Endothelial cell of umbilical vein (primary cell): ENCODE results near the gene SLC7A7. TPM values are rescaled to one million over a fixed set of nuclear protein-coding genes. Genes with fewer than 3 reads are reported as not detected.

Experiments
- BruUV-seq: library from RNA; stranded (reverse); fragments of 400-500 nt; replicated peaks from 2 replicates; lab custom pipeline; 2021; lab: Mats Ljungman, UMichigan
- CTCF ChIA-PET: fragments of 300-600, 350-600 bp; sonication (Branson Sonifier 250); formaldehyde crosslinking; loops from one replicate; lab custom pipeline; 2021; ENCODE audit warnings: antibody characterized with exemption, inconsistent platforms; lab: Charles Lee
- POLR2A ChIA-PET: fragments of 300-600, 350-600 bp; sonication (Branson Sonifier 250); formaldehyde crosslinking; loops from one replicate; lab custom pipeline; 2021; ENCODE audit warnings: antibody characterized with exemption, inconsistent platforms; lab: Charles Lee
- DNase-seq: peaks from one replicate; pipeline ENCODE4 v3.0.0-alpha.2; 2011; ENCODE audit warnings: low read depth, low spot score
- FAIRE-seq: peaks from 2 replicates; lab custom pipeline; 2011; peaks lifted over from hg19 to GRCh38; lab: Jason Lieb, UNC
- H2AFZ ChIP-seq: 2 replicates; pipeline ENCODE4 v1.6.0; 2012; ENCODE audit warnings: low read depth, low read length, control low read depth, inconsistent platforms
- H3K27ac ChIP-seq: 2 replicates; pipeline ENCODE4 v1.5.1; 2011; ENCODE audit warnings: low read depth, mild to moderate bottlenecking, control low read depth, low read length, moderate library complexity; ENCODE audit not compliant: insufficient read depth
- H3K27me3 ChIP-seq, 2 experiments: 2 replicates each; pipeline versions ENCODE4 v1.6.0 to v1.6.1; 2011; ENCODE audit warnings: low read length in 2 of 2, mixed read lengths in 1 of 2; ENCODE audit not compliant: control insufficient read depth in 2 of 2, insufficient read depth in 2 of 2
- H3K36me3 ChIP-seq, 2 experiments: 2 replicates in 1 of 2; 3 replicates in 1 of 2; pipeline ENCODE4 v1.5.1; 2011; ENCODE audit warnings: low read length in 2 of 2, mild to moderate bottlenecking in 1 of 2, moderate library complexity in 1 of 2; ENCODE audit not compliant: control insufficient read depth in 2 of 2, insufficient read depth in 2 of 2; ENCODE audit errors: extremely low read depth in 1 of 2
- H3K4me1 ChIP-seq: 3 replicates; pipeline ENCODE4 v1.5.1; 2011; ENCODE audit warnings: mild to moderate bottlenecking, low read length; ENCODE audit not compliant: control insufficient read depth, insufficient read depth; ENCODE audit errors: extremely low read depth
- H3K4me2 ChIP-seq: 2 replicates; pipeline ENCODE4 v1.6.1; 2011; ENCODE audit warnings: low read length, control low read depth, mixed read lengths; ENCODE audit not compliant: insufficient read depth
- H3K4me3 ChIP-seq, 3 experiments: fragments of 200-600 bp in 1 of 3; sonication (generic), shearing (Covaris generic) in 1 of 3; replicated peaks in 1 of 3; 2 replicates each; pipeline ENCODE4 v1.5.1; 2011 to 2016; ENCODE audit warnings: control low read depth in 3 of 3, low read length in 3 of 3, mild to moderate bottlenecking in 2 of 3, inconsistent platforms in 1 of 3, low read depth in 1 of 3, moderate library complexity in 1 of 3; ENCODE audit not compliant: insufficient read depth in 1 of 3
- H3K79me2 ChIP-seq: 2 replicates; pipeline ENCODE4 v1.6.0; 2012; ENCODE audit warnings: low read length, inconsistent platforms; ENCODE audit not compliant: control insufficient read depth, insufficient read depth
- H3K9ac ChIP-seq: replicated peaks from 2 replicates; pipeline ENCODE3; 2011; ENCODE audit warnings: low read length, control low read depth; ENCODE audit not compliant: insufficient read depth; ENCODE audit errors: extremely low read depth
- H3K9me1 ChIP-seq: replicated peaks from 3 replicates; pipeline ENCODE4 v1.6.0; 2011; ENCODE audit warnings: mild to moderate bottlenecking, low read length; ENCODE audit not compliant: control insufficient read depth, insufficient read depth; ENCODE audit errors: extremely low read depth
- H3K9me3 ChIP-seq: replicated peaks from 2 replicates; pipeline ENCODE4 v1.5.1; 2012; ENCODE audit warnings: low read length, inconsistent platforms; ENCODE audit not compliant: control insufficient read depth, insufficient read depth
- H4K20me1 ChIP-seq: replicated peaks from 2 replicates; pipeline ENCODE3; 2011; ENCODE audit warnings: mild to moderate bottlenecking, low read length; ENCODE audit not compliant: control insufficient read depth, insufficient read depth; ENCODE audit errors: extremely low read depth
- CTCF ChIP-seq, 2 donors: IDR thresholded peaks; 1 replicate in 1 of 2; 2 replicates in 1 of 2; pipeline ENCODE4 v1.5.1; 2011; ENCODE audit warnings: low read length in 2 of 2, mild to moderate bottlenecking in 2 of 2, moderate library complexity in 2 of 2, control low read depth in 1 of 2, inconsistent platforms in 1 of 2, low read depth in 1 of 2; ENCODE audit not compliant: insufficient read depth in 1 of 2; ENCODE audit errors: extremely low read depth in 1 of 2
- EZH2 ChIP-seq: IDR thresholded peaks from 2 replicates; pipeline ENCODE4 v1.6.1; 2012; ENCODE audit warnings: borderline replicate concordance, low read depth, mild to moderate bottlenecking, moderate library complexity, low read length, inconsistent platforms; ENCODE audit not compliant: severe bottlenecking
- FOS ChIP-seq: IDR thresholded peaks from 2 replicates; pipeline ENCODE4 v1.6.1; 2011; ENCODE audit warnings: mild to moderate bottlenecking, low read length, moderate library complexity, borderline replicate concordance; ENCODE audit not compliant: insufficient read depth
- GATA2 ChIP-seq: IDR thresholded peaks from 2 replicates; pipeline ENCODE4 v1.7.0; 2011; ENCODE audit warnings: low read depth, mild to moderate bottlenecking, moderate library complexity, mixed read lengths, low read length; ENCODE audit not compliant: insufficient read length, insufficient read depth
- JUN ChIP-seq: IDR thresholded peaks from 2 replicates; pipeline ENCODE4 v1.6.1; 2011; ENCODE audit warnings: borderline replicate concordance, low read depth; ENCODE audit not compliant: insufficient read length, insufficient read depth
- MAX ChIP-seq: IDR thresholded peaks from 2 replicates; pipeline ENCODE4 v1.6.1; 2011; ENCODE audit not compliant: insufficient read depth, insufficient read length
- MYC ChIP-seq: IDR thresholded peaks from one replicate; pipeline ENCODE4 v1.6.1; 2011; ENCODE audit warnings: mild to moderate bottlenecking, low read depth, low read length
- POLR2A ChIP-seq: IDR thresholded peaks from 2 replicates; pipeline ENCODE4 v1.6.1; 2012; ENCODE audit warnings: low read depth, mild to moderate bottlenecking, control low read depth, low read length
- POLR2AphosphoS5 ChIP-seq: IDR thresholded peaks from 2 replicates; pipeline ENCODE4 v1.6.1; 2012; ENCODE audit warnings: low read depth, mild to moderate bottlenecking, control low read depth, low read length, moderate library complexity; ENCODE audit not compliant: insufficient read depth
- dilution Hi-C: fragments of 300-500 bp; cut with MboI; formaldehyde crosslinking; loops from one replicate; pipeline ENCODE4 v1.15.0; 2019; ENCODE audit warnings: low sequenced_read_pairs; ENCODE audit not compliant: extremely low pct_ligation_motif_present
- intact Hi-C: fragments of 100-400 bp; cut with micrococcal nuclease; formaldehyde crosslinking; loops from one replicate; pipeline ENCODE4 v1.10.0; 2022
- polyA plus RNA-seq, 4 experiments: library from polyadenylated mRNA; depleted of rRNA in 3 of 4; stranded (reverse) in 3 of 4; unstranded in 1 of 4; fragments of >200 nt; gene quantifications; 2 replicates each; pipeline versions ENCODE4 v1.2.1 to v1.2.3, GENCODE V29; 2011 to 2012; ENCODE audit warnings: missing spikeins in 1 of 4
- total RNA-seq: library from RNA; stranded (reverse); gene quantifications from 2 replicates; pipeline ENCODE4 v1.2.3, GENCODE V29; 2021

The SLC7A7 gene
- total and polyA plus RNA-seq, 2 donors (not counting 3 experiments of a cell fraction or from before 2014, with no cell fraction given), result 22.5 to 94.0 TPM

GRCh38 chr14:22740020-22740419, 75.2 kb downstream of the SLC7A7 start:
- dilution Hi-C loops (no loop called here), intact Hi-C loops (loop anchor here (1.0 kb wide), 1 partner anchor 26 kb away; the partner anchor contains the start of gene OXA1L)
- Histone ChIP-seq H3K27me3 (no peaks in the 10 kb centered on the region), H3K4me1 (peaks cover 30% of the 10 kb centered on the region), H3K9ac (peak overlapping the region; percentile 70), H3K9me3 (no peaks in the 10 kb centered on the region), H3K4me2 (peak overlapping the region; percentile 48), H3K79me2 (no peaks in the 10 kb centered on the region), H3K27ac (peak overlapping the region; percentile 97), H2AFZ (peak overlapping the region; percentile 42), H3K9me1 (no peaks in the 10 kb centered on the region), H3K36me3 (no peaks in the 10 kb centered on the region), H3K4me3 (no peak overlapping the region), H4K20me1 (no peaks in the 10 kb centered on the region)
- DNase-seq, result peak; percentile 54
- no TSS peak for BruUV-seq
- no peak for FAIRE-seq
- TF ChIP-seq MAX, result no peak
- no peak for TF ChIP-seq EZH2
- TF ChIP-seq CTCF (IDR thresholded peaks at IDR 0.05; ENCODE audit: extremely low read depth in 1 of 2, insufficient read depth in 1 of 2, low read depth in 1 of 2, low read length in 2 of 2), result no peak
- TF ChIP-seq FOS, result no peak
- TF ChIP-seq JUN, result no peak
- no peak for TF ChIP-seq POLR2AphosphoS5
- no peak for TF ChIP-seq MYC
- no peak for TF ChIP-seq GATA2
- TF ChIP-seq POLR2A, result no peak
- CTCF ChIA-PET, result interaction anchor here (0.8 to 2.3 kb wide), 7 partner anchors 10 to 82 kb away, joined by 3 to 14 read pairs (median 5); partner anchors contain the start of gene OXA1L
- POLR2A ChIA-PET, result interaction anchor here (1.1 kb wide), 2 partner anchors 49 to 81 kb away, joined by 3 read pairs; no protein-coding TSS in a partner anchor
